ENCODE data around the gene RNASE4. TPM values are rescaled to one million over a fixed set of nuclear protein-coding genes. Genes with fewer than 3 reads are reported as not detected.

RNASE4 gene
- total RNA-seq, 1 experiment from 2014 or later = not detected

- Histone ChIP-seq H3K18ac (ENCODE audit: insufficient read length, low read depth, low read length) (no peak overlapping the region), H2AK5ac (ENCODE audit: insufficient read length, low read length) (no peak overlapping the region), H3T11ph (ENCODE audit: low read length) (no peak overlapping the region), H2BK20ac (ENCODE audit: low read depth, low read length, poor library complexity, severe bottlenecking) (no peak overlapping the region), H2AFZ (ENCODE audit: low read length) (no peak overlapping the region), H4K91ac (ENCODE audit: insufficient read length, low read depth, low read length) (no peak overlapping the region), H3K79me1 (ENCODE audit: insufficient read depth, low read depth, low read length, poor library complexity, severe bottlenecking) (no peaks in the 10 kb centered on the region), H3K4me2 (ENCODE audit: insufficient read depth, insufficient read length, low read length) (no peak overlapping the region), H3K14ac (ENCODE audit: insufficient read depth, low read length) (no peak overlapping the region), H2BK15ac (ENCODE audit: low read depth, low read length) (no peak overlapping the region), H3K4me1 (ENCODE audit: insufficient read depth, low read length) (no peaks in the 10 kb centered on the region), H3K23ac (ENCODE audit: insufficient read length, low read depth, low read length) (no peak overlapping the region), H3K4ac (ENCODE audit: low read depth, low read length) (no peak overlapping the region), H3K79me2 (ENCODE audit: insufficient read depth, low read length) (no peaks in the 10 kb centered on the region), H3K27me3 (ENCODE audit: insufficient read depth, low read length) (no peaks in the 10 kb centered on the region), H3K9ac (ENCODE audit: extremely low read depth, insufficient read length, low read length) (no peak overlapping the region), H3K27ac (ENCODE audit: insufficient read length, low read depth, low read length) (no peak overlapping the region), H2BK12ac (ENCODE audit: insufficient read length, low read depth, low read length) (no peak overlapping the region), H2BK120ac (ENCODE audit: low read depth, low read length, poor library complexity, severe bottlenecking) (no peak overlapping the region), H3K9me3 (ENCODE audit: control insufficient read depth, low read depth, low read length) (no peaks in the 10 kb centered on the region), H4K8ac (replicated peaks; ENCODE audit: insufficient read length, low read depth, low read length) (no peak overlapping the region), H3K56ac (ENCODE audit: insufficient read length, low read depth, low read length) (no peak overlapping the region), H4K20me1 (ENCODE audit: control insufficient read depth, insufficient read depth, insufficient read length) (no peaks in the 10 kb centered on the region), H3K23me2 (ENCODE audit: insufficient read length, low read depth, low read length, poor library complexity, severe bottlenecking) (no peaks in the 10 kb centered on the region), H2BK5ac (ENCODE audit: insufficient read length, low read length) (no peak overlapping the region), H4K5ac (ENCODE audit: insufficient read length, low read depth, low read length) (no peak overlapping the region)
- Mint-ChIP-seq H3K27me3 (ENCODE audit: low read depth) (peaks cover 6% of the 10 kb centered on the region; the same call in 1 of the 2 replicates), H3K36me3 (ENCODE audit: insufficient read depth in 1 of 3, low read depth in 3 of 3) (peaks cover 0 to 3% (median 0%) of the 10 kb centered on the region in 3 experiments; a peak in 2 of 7 replicates), H3K4me3 (no peak overlapping the region), H3K27ac (no peak overlapping the region), H3K4me1 (peaks cover 16 to 19% of the 10 kb centered on the region in 2 experiments), H3K9me3 (peaks cover 0 to 7% of the 10 kb centered on the region in 2 experiments; a peak in 3 of 5 replicates)
- TF ChIP-seq CTCF (conservative IDR thresholded peaks at IDR 0.05) = no peak
- DNase-seq = no peak
- no CpG with 5 or more reads among the region's 2 CpGs for WGBS (ENCODE audit: extremely low coverage, insufficient read length, low lambda C conversion rate)
Measured at GRCh38 chr14:20712904-20713303, 28.5 kb downstream of the RNASE4 start.
